Small intestine (tissue), 7 donors: ENCODE results near the gene RGSL1. TPM values are rescaled to one million over a fixed set of nuclear protein-coding genes. Genes with fewer than 3 reads are reported as not detected.
"Not testable (repeated sequence)": the region's sequence is repeated elsewhere in the genome, so short reads cannot be mapped to it uniquely, and the experiment has no call there.

Source experiments
- DNase-seq, 2 donors: peaks; one replicate each; pipeline versions ENCODE4 v3.0.0 to v3.0.0-alpha.2; 2013
- FAIRE-seq: peaks from 2 replicates; lab custom pipeline; 2012; peaks lifted over from hg19 to GRCh38; lab: Jason Lieb, UNC
- H3K27ac ChIP-seq, 3 donors: one replicate each; pipeline ENCODE4 v1.5.1; 2013; ENCODE audit warnings: low read length in 2 of 3, mild to moderate bottlenecking in 2 of 3, control low read depth in 1 of 3, inconsistent platforms in 1 of 3, low read depth in 1 of 3, moderate library complexity in 1 of 3
- H3K27me3 ChIP-seq, 3 donors: one replicate each; pipeline ENCODE4 v1.6.1; 2013; ENCODE audit warnings: low read length in 3 of 3, inconsistent platforms in 1 of 3; ENCODE audit not compliant: control insufficient read depth in 3 of 3, insufficient read depth in 3 of 3
- H3K36me3 ChIP-seq, 3 donors: one replicate each; pipeline ENCODE4 v1.6.1; 2013; ENCODE audit warnings: low read length in 3 of 3, inconsistent platforms in 1 of 3, low read depth in 1 of 3, mild to moderate bottlenecking in 1 of 3, moderate library complexity in 1 of 3; ENCODE audit not compliant: control insufficient read depth in 3 of 3, insufficient read depth in 2 of 3
- H3K4me1 ChIP-seq, 3 donors: one replicate each; pipeline ENCODE4 v1.6.1; 2013; ENCODE audit warnings: low read length in 2 of 3, inconsistent platforms in 1 of 3, low read depth in 1 of 3, mild to moderate bottlenecking in 1 of 3, moderate library complexity in 1 of 3; ENCODE audit not compliant: control insufficient read depth in 3 of 3, insufficient read depth in 2 of 3
- H3K4me3 ChIP-seq, 3 donors: one replicate each; pipeline ENCODE4 v1.5.1; 2013; ENCODE audit warnings: low read length in 3 of 3, control low read depth in 1 of 3, inconsistent platforms in 1 of 3, low read depth in 1 of 3, mild to moderate bottlenecking in 1 of 3, moderate library complexity in 1 of 3
- H3K9me3 ChIP-seq, 2 donors: one replicate each; pipeline ENCODE4 v1.6.1; 2013; ENCODE audit warnings: low read depth in 1 of 2, low read length in 1 of 2; ENCODE audit not compliant: control insufficient read depth in 2 of 2, insufficient read depth in 1 of 2
- WGBS, 3 donors: extraction: QIAGEN DNeasy Blood & Tissue Kit; methylation state at CpG; one replicate each; pipeline ENCODE4 v1.1.7; 2013; 5-methylcytosine and 5-hydroxymethylcytosine counted together
- polyA plus RNA-seq, 4 donors: library from polyadenylated mRNA; stranded (reverse) in 3 of 4; unstranded in 1 of 4; fragments of 200-250 nt in 3 of 4; fragments of 120-200 nt in 1 of 4; gene quantifications; one replicate each; pipeline versions ENCODE4 v1.2.1 to v1.2.3, GENCODE V29; 2013
- donor health status: healthy with polysubstance abuse.
- donor health status: control.
- donor health status: control.
- donor health status: Bipolar disorder and iron deficiency.
- donor health status: healthy.

Gene RGSL1
- polyA plus RNA-seq, 4 donors: not detected

GRCh38 chr1:182433580-182433979, 16.4 kb upstream of the RGSL1 start:
- FAIRE-seq (no peak), DNase-seq (peak in 1 of 2 donors; percentile 10)
- 78 to 100% (median 100%) methylated on average over 1 of the region's 1 CpG for WGBS, 3 donors
- Histone ChIP-seq H3K4me3 (no peak overlapping the region), H3K27me3 (no peaks in the 10 kb centered on the region), H3K27ac (no peak overlapping the region), H3K4me1 (no peaks in the 10 kb centered on the region), H3K9me3 (peaks cover 0 to 3% of the 10 kb centered on the region in 2 donors), H3K36me3 (no peaks in the 10 kb centered on the region)

- Histone ChIP-seq H3K4me3 (no peak overlapping the region), H3K9me3 (peaks cover 0 to 7% of the 10 kb centered on the region in 2 donors), H3K27ac (no peak overlapping the region), H3K4me1 (no peaks in the 10 kb centered on the region), H3K27me3 (no peaks in the 10 kb centered on the region), H3K36me3 (no peaks in the 10 kb centered on the region)
- DNase-seq (no peak), FAIRE-seq (no peak)
- WGBS, 3 donors: 84 to 97% (median 91%) methylated on average over 1 of the region's 1 CpG
Observed at GRCh38 chr1:182438326-182438725, 11.6 kb upstream of the RGSL1 start.

GRCh38 chr1:182441719-182442118, 8.2 kb upstream of the RGSL1 start:
- 86 to 88% (median 88%) methylated on average over 3 of the region's 3 CpGs for WGBS, 3 donors
- H3K4me1 ChIP-seq: no peaks in the 10 kb centered on the region
- H3K9me3 ChIP-seq: peaks cover 0 to 7% of the 10 kb centered on the region in 2 donors
- no peak for FAIRE-seq
- no peak overlapping the region for H3K27ac ChIP-seq
- DNase-seq: no peak
- H3K27me3 ChIP-seq: no peaks in the 10 kb centered on the region
- H3K4me3 ChIP-seq: no peak overlapping the region
- H3K36me3 ChIP-seq: no peaks in the 10 kb centered on the region

- FAIRE-seq (no peak), DNase-seq (no peak)
- H3K36me3 ChIP-seq: no peaks in the 10 kb centered on the region
- H3K9me3 ChIP-seq: peaks cover 0 to 7% of the 10 kb centered on the region in 2 donors
- H3K4me1 ChIP-seq: no peaks in the 10 kb centered on the region
- WGBS, 3 donors: 88 to 94% (median 92%) methylated on average over 1 of the region's 1 CpG
- H3K4me3 ChIP-seq: no peak overlapping the region
- H3K27me3 ChIP-seq: no peaks in the 10 kb centered on the region
- no peak overlapping the region for H3K27ac ChIP-seq
Observed at GRCh38 chr1:182442333-182442732, 7.6 kb upstream of the RGSL1 start.

GRCh38 chr1:182444497-182444896, 5.4 kb upstream of the RGSL1 start:
- FAIRE-seq: no peak
- Histone ChIP-seq H3K4me3 (no peak overlapping the region), H3K27me3 (no peaks in the 10 kb centered on the region), H3K27ac (no peak overlapping the region), H3K4me1 (no peaks in the 10 kb centered on the region), H3K9me3 (peaks cover 0 to 5% of the 10 kb centered on the region in 2 donors), H3K36me3 (no peaks in the 10 kb centered on the region)
- DNase-seq: no peak
- 56 to 65% (median 57%) methylated on average over 4 of the region's 4 CpGs for WGBS, 3 donors

- Histone ChIP-seq H3K27me3 (no peaks in the 10 kb centered on the region), H3K4me3 (no peak overlapping the region), H3K36me3 (no peaks in the 10 kb centered on the region), H3K4me1 (no peaks in the 10 kb centered on the region), H3K27ac (no peak overlapping the region), H3K9me3 (peaks cover 0 to 5% of the 10 kb centered on the region in 2 donors)
- 0 to 3% (median 0%) methylated on average over 3 of the region's 3 CpGs for whole genome bisulfite sequencing, 3 donors
- FAIRE-seq: peak; percentile 53
- DNase-seq: peak; percentile 56 to 58
Observed at GRCh38 chr1:182446033-182446669, 3.8 kb upstream of the RGSL1 start.

- H3K27me3 ChIP-seq, H3K36me3 ChIP-seq, H3K4me3 ChIP-seq, FAIRE-seq, DNase-seq, H3K4me1 ChIP-seq, H3K27ac ChIP-seq, H3K9me3 ChIP-seq: not testable (repeated sequence)
- 93 to 96% (median 94%) methylated on average over 2 of the region's 2 CpGs for WGBS, 3 donors
Observed at GRCh38 chr1:182447124-182447523, 2.8 kb upstream of the RGSL1 start.

- no peak for FAIRE-seq
- Histone ChIP-seq H3K9me3 (peaks cover 0 to 5% of the 10 kb centered on the region in 2 donors), H3K27me3 (no peaks in the 10 kb centered on the region), H3K4me1 (no peaks in the 10 kb centered on the region), H3K36me3 (no peaks in the 10 kb centered on the region), H3K4me3 (no peak overlapping the region), H3K27ac (no peak overlapping the region)
- 89 to 100% (median 94%) methylated on average over 1 of the region's 1 CpG for WGBS, 3 donors
- no peak for DNase-seq
Observed at GRCh38 chr1:182447660-182448059, 2.3 kb upstream of the RGSL1 start.

GRCh38 chr1:182453631-182454030, 3.7 kb downstream of the RGSL1 start:
- Histone ChIP-seq H3K27me3 (no peaks in the 10 kb centered on the region), H3K9me3 (no peaks in the 10 kb centered on the region), H3K36me3 (no peaks in the 10 kb centered on the region), H3K27ac (no peak overlapping the region), H3K4me3 (no peak overlapping the region), H3K4me1 (no peaks in the 10 kb centered on the region)
- no peak for FAIRE-seq
- WGBS, 3 donors: 78 to 82% (median 82%) methylated on average over 7 of the region's 7 CpGs
- DNase-seq: no peak
